ENCODE results near the gene TYK2.
A peak's percentile ranks its signal among the peaks of the same experiment; 100 is the strongest.
"Not testable (repeated sequence)": the region's sequence is repeated elsewhere in the genome, so short reads cannot be mapped to it uniquely, and the experiment has no call there.

The TYK2 gene

DNA sequence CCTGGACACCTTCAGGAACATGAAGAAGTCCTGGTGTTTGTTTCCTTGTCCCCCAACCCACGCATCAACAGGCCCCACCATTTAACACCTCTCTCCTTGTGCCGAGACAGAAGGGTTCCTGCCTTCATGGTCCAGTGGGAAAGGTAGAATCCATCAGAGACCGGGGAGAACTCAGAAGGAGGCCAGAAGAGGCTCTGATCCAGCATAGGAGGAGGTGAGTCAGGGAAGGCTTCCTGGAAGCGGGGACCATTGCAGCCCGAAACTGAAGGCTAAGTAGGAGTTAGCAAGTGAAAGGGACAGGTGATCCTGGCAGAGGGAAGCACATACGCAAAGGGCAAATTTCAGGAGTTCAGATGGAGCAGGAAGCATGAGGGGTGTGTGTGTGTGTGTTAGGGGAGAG, 41.4 kb downstream of the TYK2 start:
- no peak for DNase-seq (ENCODE audit: insufficient read length, low spot score)
- TF ChIP-seq SPI1 (IDR thresholded peaks at IDR 0.05; ENCODE audit: low read depth, low read length) (no peak), POLR2AphosphoS5 (IDR thresholded peaks at IDR 0.05; ENCODE audit: low read depth, low read length) (no peak), PAX5 (IDR thresholded peaks at IDR 0.05; ENCODE audit: insufficient read depth, low read length, severe bottlenecking) (no peak), POU2F2 (IDR thresholded peaks at IDR 0.05; ENCODE audit: low read depth, low read length) (no peak), POLR2A (IDR thresholded peaks at IDR 0.05; ENCODE audit: low read depth, low read length) (no peak), TAF1 (IDR thresholded peaks at IDR 0.05; ENCODE audit: low read depth, low read length) (no peak)
- no peak for FAIRE-seq

DNA sequence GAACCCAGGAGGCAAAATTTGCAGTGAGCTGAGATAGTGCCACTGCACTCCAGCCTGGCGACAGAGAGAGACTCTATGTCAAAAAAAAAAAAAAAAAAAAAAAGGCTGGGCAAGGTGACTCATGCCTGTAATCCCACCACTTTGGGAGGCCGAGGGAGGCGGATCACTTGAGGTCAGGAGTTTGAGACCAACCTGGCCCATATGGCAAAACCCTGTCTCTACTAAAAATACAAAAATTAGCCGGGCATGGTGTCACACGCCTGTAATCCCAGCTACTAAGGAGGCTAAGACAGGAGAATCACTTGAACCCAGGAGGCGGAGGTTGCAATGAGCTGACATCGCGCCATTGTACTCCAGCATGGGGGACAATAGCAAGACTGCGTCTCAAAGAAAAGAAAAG, 43.6 kb downstream of the TYK2 start:
- FAIRE-seq; DNase-seq (ENCODE audit: insufficient read length, low spot score): not testable (repeated sequence)

- TF ChIP-seq TAF1 (IDR thresholded peaks at IDR 0.05; ENCODE audit: low read depth, low read length) = no peak
- no peak for TF ChIP-seq PAX5 (IDR thresholded peaks at IDR 0.05; ENCODE audit: insufficient read depth, low read length, severe bottlenecking)
- no peak for TF ChIP-seq POLR2AphosphoS5 (IDR thresholded peaks at IDR 0.05; ENCODE audit: low read depth, low read length)
- no peak for TF ChIP-seq POLR2A (IDR thresholded peaks at IDR 0.05; ENCODE audit: low read depth, low read length)
- no peak for TF ChIP-seq SPI1 (IDR thresholded peaks at IDR 0.05; ENCODE audit: low read depth, low read length)
- TF ChIP-seq POU2F2 (IDR thresholded peaks at IDR 0.05; ENCODE audit: low read depth, low read length) = no peak
- no peak for FAIRE-seq
- no peak for DNase-seq (ENCODE audit: insufficient read length, low spot score)
Measured at GRCh38 chr19:10335352-10335985, 44.9 kb downstream of the TYK2 start.

- DNase-seq (ENCODE audit: insufficient read length, low spot score) (no peak), FAIRE-seq (no peak)
Measured at GRCh38 chr19:10334588-10335351, 45.6 kb downstream of the TYK2 start.

GRCh38 chr19:10333758-10334587, 46.4 kb downstream of the TYK2 start:
- TF ChIP-seq POLR2A (IDR thresholded peaks at IDR 0.05; ENCODE audit: low read depth, low read length) = no peak
- TF ChIP-seq SPI1 (IDR thresholded peaks at IDR 0.05; ENCODE audit: low read depth, low read length) = no peak
- no peak for TF ChIP-seq POLR2AphosphoS5 (IDR thresholded peaks at IDR 0.05; ENCODE audit: low read depth, low read length)
- no peak for TF ChIP-seq POU2F2 (IDR thresholded peaks at IDR 0.05; ENCODE audit: low read depth, low read length)
- TF ChIP-seq TAF1 (IDR thresholded peaks at IDR 0.05; ENCODE audit: low read depth, low read length) = no peak
- TF ChIP-seq PAX5 (IDR thresholded peaks at IDR 0.05; ENCODE audit: insufficient read depth, low read length, severe bottlenecking) = no peak
- FAIRE-seq (no peak), DNase-seq (ENCODE audit: insufficient read length, low spot score) (no peak)

More at GRCh38 chr19:10334588-10335351, 45.6 kb downstream of the TYK2 start:
- TF ChIP-seq SPI1 (IDR thresholded peaks at IDR 0.05; ENCODE audit: low read depth, low read length) = no peak
- no peak for TF ChIP-seq POLR2A (IDR thresholded peaks at IDR 0.05; ENCODE audit: low read depth, low read length)
- TF ChIP-seq POU2F2 (IDR thresholded peaks at IDR 0.05; ENCODE audit: low read depth, low read length) = no peak
- no peak for TF ChIP-seq TAF1 (IDR thresholded peaks at IDR 0.05; ENCODE audit: low read depth, low read length)
- TF ChIP-seq PAX5 (IDR thresholded peaks at IDR 0.05; ENCODE audit: insufficient read depth, low read length, severe bottlenecking) = no peak
- no peak for TF ChIP-seq POLR2AphosphoS5 (IDR thresholded peaks at IDR 0.05; ENCODE audit: low read depth, low read length)

- FAIRE-seq = peak; percentile 100
- TF ChIP-seq SPI1 (IDR thresholded peaks at IDR 0.05; ENCODE audit: low read depth, low read length) (no peak), POLR2A (IDR thresholded peaks at IDR 0.05; ENCODE audit: low read depth, low read length) (peak; percentile 84), POU2F2 (IDR thresholded peaks at IDR 0.05; ENCODE audit: low read depth, low read length) (0 out of 2 replicates have a peak, but pooled peaks have one; percentile 27), PAX5 (IDR thresholded peaks at IDR 0.05; ENCODE audit: insufficient read depth, low read length, severe bottlenecking) (no peak), TAF1 (IDR thresholded peaks at IDR 0.05; ENCODE audit: low read depth, low read length) (peak; percentile 89), POLR2AphosphoS5 (IDR thresholded peaks at IDR 0.05; ENCODE audit: low read depth, low read length) (peak; percentile 85)
- peak; percentile 100 for DNase-seq (ENCODE audit: insufficient read length, low spot score)
Measured at GRCh38 chr19:10332965-10333757, 47.2 kb downstream of the TYK2 start, which contains the start of gene RAVER1. TSS of gene RAVER1 (minus strand) at chr19:10333529. CDS start at chr19:10333507, 22 bp downstream.

- FAIRE-seq = no peak
- no peak for DNase-seq (ENCODE audit: insufficient read length, low spot score)
- TF ChIP-seq POLR2A (IDR thresholded peaks at IDR 0.05; ENCODE audit: low read depth, low read length) (no peak), POU2F2 (IDR thresholded peaks at IDR 0.05; ENCODE audit: low read depth, low read length) (no peak), TAF1 (IDR thresholded peaks at IDR 0.05; ENCODE audit: low read depth, low read length) (no peak), POLR2AphosphoS5 (IDR thresholded peaks at IDR 0.05; ENCODE audit: low read depth, low read length) (no peak), SPI1 (IDR thresholded peaks at IDR 0.05; ENCODE audit: low read depth, low read length) (no peak), PAX5 (IDR thresholded peaks at IDR 0.05; ENCODE audit: insufficient read depth, low read length, severe bottlenecking) (no peak)
Measured at GRCh38 chr19:10332158-10332964, 48.0 kb downstream of the TYK2 start.

- FAIRE-seq (no peak), DNase-seq (ENCODE audit: insufficient read length, low spot score) (no peak)
- TF ChIP-seq POLR2AphosphoS5 (IDR thresholded peaks at IDR 0.05; ENCODE audit: low read depth, low read length) (no peak), PAX5 (IDR thresholded peaks at IDR 0.05; ENCODE audit: insufficient read depth, low read length, severe bottlenecking) (no peak), SPI1 (IDR thresholded peaks at IDR 0.05; ENCODE audit: low read depth, low read length) (no peak), TAF1 (IDR thresholded peaks at IDR 0.05; ENCODE audit: low read depth, low read length) (no peak), POLR2A (IDR thresholded peaks at IDR 0.05; ENCODE audit: low read depth, low read length) (no peak), POU2F2 (IDR thresholded peaks at IDR 0.05; ENCODE audit: low read depth, low read length) (no peak)
Measured at GRCh38 chr19:10329555-10329954, 50.8 kb downstream of the TYK2 start.

All from GM12891 (cell line).